GM12873 (cell line): ENCODE measurements around the gene SLC12A4.

ENCODE experiments used
- CTCF ChIP-seq: IDR thresholded peaks from 2 replicates; pipeline ENCODE4 v1.5.1; 2012; ENCODE audit warnings: low read depth, mild to moderate bottlenecking, moderate library complexity, low read length, control low read depth; ENCODE audit not compliant: insufficient read depth; ENCODE audit errors: missing control alignments

The SLC12A4 gene

GRCh38 chr16:67919622-67920221 is 48.7 kb downstream of the SLC12A4 start:
- peak; percentile 39 for TF ChIP-seq CTCF

- TF ChIP-seq CTCF: no peak
Measured at GRCh38 chr16:67917852-67918236, 50.6 kb downstream of the SLC12A4 start.

GRCh38 chr16:67917140-67917851 is 51.1 kb downstream of the SLC12A4 start:
- TF ChIP-seq CTCF: no peak

- no peak for TF ChIP-seq CTCF
Measured at GRCh38 chr16:67915831-67916723, 52.4 kb downstream of the SLC12A4 start.

- no peak for TF ChIP-seq CTCF
Measured at GRCh38 chr16:67914758-67915495, 53.5 kb downstream of the SLC12A4 start.

GRCh38 chr16:67910158-67910557 is 58.3 kb downstream of the SLC12A4 start:
- TF ChIP-seq CTCF: no peak
